HEK293T (cell line): ENCODE measurements around the gene CCT7.

ENCODE experiments used
- CTBP1 ChIP-seq: fragments of 450-650 bp; IDR thresholded peaks from 2 replicates; pipeline ENCODE4 v1.6.1; 2016; ENCODE audit warnings: borderline replicate concordance
- FOXA1 ChIP-seq: fragments of 450-650 bp; IDR thresholded peaks from 2 replicates; pipeline ENCODE4 v1.6.1; 2016; ENCODE audit warnings: mild to moderate bottlenecking
- FOXM1 ChIP-seq: fragments of 450-650 bp; IDR thresholded peaks from 2 replicates; pipeline ENCODE4 v1.6.1; 2017; ENCODE audit warnings: mild to moderate bottlenecking, borderline replicate concordance
- LEF1 ChIP-seq: fragments of 450-650 bp; IDR thresholded peaks from 2 replicates; pipeline ENCODE4 v1.6.1; 2017; ENCODE audit warnings: mild to moderate bottlenecking, borderline replicate concordance
- SUZ12 ChIP-seq: fragments of 450-650 bp; IDR thresholded peaks from 2 replicates; pipeline ENCODE4 v1.6.1; 2016; ENCODE audit warnings: mild to moderate bottlenecking

DNA sequence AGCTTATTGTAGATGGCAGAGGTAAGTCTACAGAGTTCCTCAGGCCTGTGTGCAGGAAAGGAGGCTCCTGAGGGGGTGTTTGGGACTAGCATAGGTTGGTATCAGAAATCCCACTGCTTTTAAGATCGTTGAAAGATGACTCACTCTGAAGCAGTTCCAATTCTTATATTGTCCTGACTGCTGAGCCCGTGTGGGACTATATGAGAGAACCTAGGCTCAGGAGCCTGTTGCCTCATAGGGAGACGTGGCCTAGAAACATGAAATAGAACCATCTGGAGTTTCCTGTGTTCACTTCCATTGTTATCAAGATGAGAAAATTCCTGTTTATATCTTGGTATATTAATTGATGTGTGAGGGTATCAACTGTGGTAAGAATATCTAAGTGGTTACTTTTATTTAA lies 5.7 kb downstream of the CCT7 start:
- TF ChIP-seq SUZ12: no peak
- no peak for TF ChIP-seq FOXA1
- no peak for TF ChIP-seq LEF1
- no peak for TF ChIP-seq CTBP1
- no peak for TF ChIP-seq FOXM1
